Measurements from ENCODE around the gene P2RY6. TPM values are rescaled to one million over a fixed set of nuclear protein-coding genes. Genes with fewer than 3 reads are reported as not detected.

The P2RY6 gene
- total and polyA plus RNA-seq, 2 of the 8 experiments (the other 6 are each of a cell fraction or from before 2014, with no cell fraction given): 0.15 TPM; not detected in 1

- FAIRE-seq: no peak
- no peak overlapping the region for H4K91ac ChIP-seq (replicated peaks; ENCODE audit: insufficient read length, low read length)
- ChIA-PET CTCF (ENCODE audit: partially characterized antibody) (interaction anchor here (0.6 to 16.5 kb wide), 7 partner anchors 16 to 101 kb away, joined by 3 to 132 read pairs (median 10); no protein-coding TSS in a partner anchor), POLR2A (ENCODE audit: partially characterized antibody) (no interaction called here)
- H2BK12ac ChIP-seq (ENCODE audit: low read depth, low read length): no peak overlapping the region
- no peak overlapping the region for H3K23ac ChIP-seq (ENCODE audit: insufficient read length)
- TF ChIP-seq CBX8 (IDR thresholded peaks at IDR 0.05; ENCODE audit: borderline replicate concordance, low read depth, low read length) (no peak), GTF2F1 (IDR thresholded peaks at IDR 0.05; ENCODE audit: borderline replicate concordance, low read depth, low read length) (no peak)
- no peak overlapping the region for H3K4me3 ChIP-seq (ENCODE audit: extremely low read depth in 1 of 4, insufficient read depth in 2 of 4, low read depth in 3 of 4, low read length in 4 of 4)
- no peak overlapping the region for H2BK5ac ChIP-seq (ENCODE audit: low read depth, low read length)
- no peak overlapping the region for H3K27ac ChIP-seq (ENCODE audit: low read depth, low read length)
- no peak overlapping the region for H3K4ac ChIP-seq (replicated peaks; ENCODE audit: insufficient read length, low read depth, low read length)
- no peaks in the 10 kb centered on the region for H3K79me1 ChIP-seq (ENCODE audit: low read depth, low read length)
- no peak overlapping the region for H2BK120ac ChIP-seq (replicated peaks; ENCODE audit: low read depth, low read length)
- no peak overlapping the region for H3K9ac ChIP-seq (replicated peaks in 1 of 4; ENCODE audit: extremely low read depth in 1 of 4, low read depth in 3 of 4, low read length in 3 of 4)
- no peak overlapping the region for H4K8ac ChIP-seq (ENCODE audit: extremely low read depth, insufficient read depth, low read length)
- no peaks in the 10 kb centered on the region for H4K20me1 ChIP-seq (replicated peaks in 1 of 2; ENCODE audit: control insufficient read depth in 1 of 2, insufficient read depth in 2 of 2, low read length in 2 of 2)
- H4K5ac ChIP-seq (ENCODE audit: insufficient read length, low read depth, low read length): no peak overlapping the region
- H3K4me1 ChIP-seq (replicated peaks in 1 of 4; ENCODE audit: control insufficient read depth in 3 of 4, insufficient read depth in 4 of 4, low read length in 3 of 4): peaks cover 0 to 5% (median 2%) of the 10 kb centered on the region in 4 experiments; a peak in 2 of 7 replicates
- H3K9me3 ChIP-seq (ENCODE audit: insufficient read depth in 2 of 2, low read depth in 1 of 2, low read length in 1 of 2): no peaks in the 10 kb centered on the region
- 91% methylated on average over 3 of the region's 3 CpGs; no CpG with 5 or more reads in 1 of the 2 experiments for WGBS, 2 experiments (ENCODE audit: extremely low coverage in 1 of 2, insufficient coverage in 1 of 2, insufficient read length in 1 of 2, insufficient replicate concordance in 2 of 2, low coverage in 1 of 2, low lambda C conversion rate in 2 of 2, missing lambda C conversion rate in 1 of 2)
- H2AFZ ChIP-seq (ENCODE audit: low read length): no peak overlapping the region
- H2BK15ac ChIP-seq (ENCODE audit: low read length): no peak overlapping the region
- H3K23me2 ChIP-seq (ENCODE audit: low read depth, low read length): no peaks in the 10 kb centered on the region; the same call in 1 of the 2 replicates
- no peak for DNase-seq (ENCODE audit: low read depth in 1 of 2, low spot score in 2 of 2)
- H3K56ac ChIP-seq (replicated peaks; ENCODE audit: insufficient read length, low read depth, low read length): no peak overlapping the region
- H3K14ac ChIP-seq (ENCODE audit: insufficient read length): no peak overlapping the region
- no peak overlapping the region for H3K4me2 ChIP-seq (ENCODE audit: insufficient read depth in 1 of 2, low read depth in 2 of 2, low read length in 2 of 2)
- H3K18ac ChIP-seq (ENCODE audit: extremely low read depth, low read length): no peak overlapping the region
- H3K79me2 ChIP-seq (ENCODE audit: control insufficient read depth in 1 of 2, insufficient read depth in 2 of 2, low read length in 2 of 2): no peaks in the 10 kb centered on the region
- no peak overlapping the region for H2AK5ac ChIP-seq (ENCODE audit: low read depth, low read length)
- no peaks in the 10 kb centered on the region for H3K36me3 ChIP-seq (ENCODE audit: control insufficient read depth in 2 of 4, insufficient read depth in 4 of 4, low read length in 3 of 4)
- H2BK20ac ChIP-seq (ENCODE audit: low read length): no peak overlapping the region
- H3K27me3 ChIP-seq (replicated peaks in 1 of 4; ENCODE audit: control insufficient read depth in 3 of 4, extremely low read depth in 1 of 4, insufficient read depth in 3 of 4, low read length in 3 of 4): peaks cover 0 to 8% (median 2%) of the 10 kb centered on the region in 4 experiments; a peak in 3 of 7 replicates
Observed at GRCh38 chr11:73259406-73260126, 12.6 kb upstream of the P2RY6 start.

All from H1 (cell line).